Neutrophil (primary cell): ENCODE results near the gene TJP3.

Experiments
- H3K27ac ChIP-seq: fragments of 200-600 bp; sonication (generic); 2 replicates; pipeline ENCODE4 v1.5.1; 2016; ENCODE audit warnings: mild to moderate bottlenecking, moderate library complexity
- H3K27me3 ChIP-seq: fragments of 200-600 bp; sonication (generic); 2 replicates; pipeline ENCODE4 v1.6.0; 2016; ENCODE audit warnings: mild to moderate bottlenecking
- H3K36me3 ChIP-seq: fragments of 200-600 bp; sonication (generic); 2 replicates; pipeline ENCODE4 v1.5.1; 2017
- H3K4me1 ChIP-seq, 2 experiments: fragments of 200-600 bp in 1 of 2; sonication (generic) in 1 of 2; 1 replicate in 1 of 2; 2 replicates in 1 of 2; pipeline versions ENCODE4 v1.5.1 to v1.6.1; 2013 to 2016; ENCODE audit warnings: low read depth in 1 of 2, low read length in 1 of 2, mild to moderate bottlenecking in 1 of 2, moderate library complexity in 1 of 2; ENCODE audit not compliant: control insufficient read depth in 1 of 2, insufficient read depth in 1 of 2
- H3K4me3 ChIP-seq, 2 experiments: fragments of 200-600 bp in 1 of 2; sonication (generic) in 1 of 2; 1 replicate in 1 of 2; 2 replicates in 1 of 2; pipeline ENCODE4 v1.5.1; 2013 to 2016; ENCODE audit warnings: low read depth in 1 of 2, low read length in 1 of 2, mild to moderate bottlenecking in 1 of 2, moderate library complexity in 1 of 2
- H3K9me3 ChIP-seq: fragments of 200-600 bp; sonication (generic); 2 replicates; pipeline ENCODE4 v1.5.1; 2016
- TF ChIP-seq, protein P1 (sequence below): fragments of 200-600 bp; sonication (generic); IDR thresholded peaks from 2 replicates; pipeline ENCODE4 v1.5.1; 2016; ENCODE audit warnings: antibody characterized with exemption

Gene TJP3

GRCh38 chr19:3734310-3734600, 26.1 kb downstream of the TJP3 start:
- H3K27ac ChIP-seq, result no peak overlapping the region
- H3K36me3 ChIP-seq, result no peaks in the 10 kb centered on the region
- no peak overlapping the region for H3K4me3 ChIP-seq
- H3K9me3 ChIP-seq, result no peaks in the 10 kb centered on the region
- H3K4me1 ChIP-seq, result no peaks in the 10 kb centered on the region
- TF ChIP-seq, protein P1, sequence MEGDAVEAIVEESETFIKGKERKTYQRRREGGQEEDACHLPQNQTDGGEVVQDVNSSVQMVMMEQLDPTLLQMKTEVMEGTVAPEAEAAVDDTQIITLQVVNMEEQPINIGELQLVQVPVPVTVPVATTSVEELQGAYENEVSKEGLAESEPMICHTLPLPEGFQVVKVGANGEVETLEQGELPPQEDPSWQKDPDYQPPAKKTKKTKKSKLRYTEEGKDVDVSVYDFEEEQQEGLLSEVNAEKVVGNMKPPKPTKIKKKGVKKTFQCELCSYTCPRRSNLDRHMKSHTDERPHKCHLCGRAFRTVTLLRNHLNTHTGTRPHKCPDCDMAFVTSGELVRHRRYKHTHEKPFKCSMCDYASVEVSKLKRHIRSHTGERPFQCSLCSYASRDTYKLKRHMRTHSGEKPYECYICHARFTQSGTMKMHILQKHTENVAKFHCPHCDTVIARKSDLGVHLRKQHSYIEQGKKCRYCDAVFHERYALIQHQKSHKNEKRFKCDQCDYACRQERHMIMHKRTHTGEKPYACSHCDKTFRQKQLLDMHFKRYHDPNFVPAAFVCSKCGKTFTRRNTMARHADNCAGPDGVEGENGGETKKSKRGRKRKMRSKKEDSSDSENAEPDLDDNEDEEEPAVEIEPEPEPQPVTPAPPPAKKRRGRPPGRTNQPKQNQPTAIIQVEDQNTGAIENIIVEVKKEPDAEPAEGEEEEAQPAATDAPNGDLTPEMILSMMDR, result no peak
- H3K27me3 ChIP-seq, result peaks cover 5% of the 10 kb centered on the region

GRCh38 chr19:3736106-3736724, 28.0 kb downstream of the TJP3 start:
- TF ChIP-seq, protein P1, result no peak
- H3K36me3 ChIP-seq, result no peaks in the 10 kb centered on the region

GRCh38 chr19:3737487-3738205, 29.5 kb downstream of the TJP3 start:
- TF ChIP-seq, protein P1, result no peak

More at GRCh38 chr19:3736106-3736724, 28.0 kb downstream of the TJP3 start:
- Histone ChIP-seq H3K4me1 (no peaks in the 10 kb centered on the region), H3K4me3 (no peak overlapping the region), H3K27me3 (peaks cover 5% of the 10 kb centered on the region), H3K27ac (no peak overlapping the region), H3K9me3 (no peaks in the 10 kb centered on the region)

DNA sequence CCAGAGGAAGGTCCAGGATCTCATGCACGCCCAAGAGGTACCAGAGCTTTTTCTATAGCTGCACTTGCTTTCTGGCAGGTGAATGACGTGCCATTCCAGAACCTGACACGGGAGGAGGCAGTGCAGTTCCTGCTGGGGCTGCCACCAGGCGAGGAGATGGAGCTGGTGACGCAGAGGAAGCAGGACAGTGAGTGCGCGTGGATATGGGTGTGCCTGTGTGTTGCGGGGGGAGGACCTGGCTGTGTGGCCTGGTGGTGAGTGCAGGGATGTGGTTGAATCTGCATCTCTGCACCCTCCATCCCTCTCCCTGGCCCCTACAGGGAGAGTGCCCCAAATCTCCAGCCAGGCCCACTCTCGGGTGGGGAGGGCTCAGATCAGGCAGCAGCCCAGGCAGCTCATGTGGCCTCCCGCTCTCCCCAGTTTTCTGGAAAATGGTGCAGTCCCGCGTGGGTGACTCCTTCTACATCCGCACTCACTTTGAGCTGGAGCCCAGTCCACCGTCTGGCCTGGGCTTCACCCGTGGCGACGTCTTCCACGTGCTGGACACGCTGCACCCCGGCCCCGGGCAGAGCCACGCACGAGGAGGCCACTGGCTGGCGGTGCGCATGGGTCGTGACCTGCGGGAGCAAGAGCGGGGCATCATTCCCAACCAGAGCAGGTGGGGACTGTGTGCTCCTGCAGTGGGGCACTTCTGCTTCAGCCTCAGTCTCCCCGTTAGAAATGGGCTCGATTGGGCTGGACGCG, 30.5 kb downstream of the TJP3 start:
- H3K36me3 ChIP-seq, result no peaks in the 10 kb centered on the region
- H3K4me1 ChIP-seq, result no peaks in the 10 kb centered on the region
- H3K27ac ChIP-seq, result no peak overlapping the region
- peaks cover 3% of the 10 kb centered on the region for H3K27me3 ChIP-seq
- no peak overlapping the region for H3K4me3 ChIP-seq
- TF ChIP-seq, protein P1, result no peak
- no peaks in the 10 kb centered on the region for H3K9me3 ChIP-seq

More at GRCh38 chr19:3737487-3738205, 29.5 kb downstream of the TJP3 start:
- no peaks in the 10 kb centered on the region for H3K4me1 ChIP-seq
- H3K27me3 ChIP-seq, result peaks cover 5% of the 10 kb centered on the region
- H3K36me3 ChIP-seq, result no peaks in the 10 kb centered on the region
- H3K4me3 ChIP-seq, result no peak overlapping the region
- H3K27ac ChIP-seq, result no peak overlapping the region
- no peaks in the 10 kb centered on the region for H3K9me3 ChIP-seq

DNA sequence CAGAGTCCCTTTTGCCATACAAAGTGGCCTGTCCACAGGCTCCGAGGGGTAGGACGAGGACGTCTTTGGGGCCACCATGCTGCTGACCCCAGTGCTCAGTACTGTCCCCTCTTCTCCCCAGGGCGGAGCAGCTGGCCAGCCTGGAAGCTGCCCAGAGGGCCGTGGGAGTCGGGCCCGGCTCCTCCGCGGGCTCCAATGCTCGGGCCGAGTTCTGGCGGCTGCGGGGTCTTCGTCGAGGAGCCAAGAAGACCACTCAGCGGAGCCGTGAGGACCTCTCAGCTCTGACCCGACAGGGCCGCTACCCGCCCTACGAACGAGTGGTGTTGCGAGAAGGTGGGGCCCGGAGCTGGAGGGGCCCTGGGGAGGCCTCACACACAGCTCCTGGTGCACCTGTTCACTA, 32.2 kb downstream of the TJP3 start:
- Histone ChIP-seq H3K4me1 (no peaks in the 10 kb centered on the region), H3K27ac (no peak overlapping the region), H3K4me3 (no peak overlapping the region), H3K9me3 (no peaks in the 10 kb centered on the region), H3K27me3 (no peaks in the 10 kb centered on the region), H3K36me3 (no peaks in the 10 kb centered on the region)
- TF ChIP-seq, protein P1, result no peak
